GM12878 (cell line): ENCODE results near the gene GNAT1. TPM values are rescaled to one million over a fixed set of nuclear protein-coding genes. Genes with fewer than 3 reads are reported as not detected.

Experiments
- ATAC-seq: fragments of 200-7000 bp; cut with Tn5 transposase; 3 replicates; pipeline ENCODE4 v1.9.1; 2020; ENCODE audit warnings: mild to moderate bottlenecking, moderate library complexity
- BruUV-seq: library from RNA; stranded (reverse); fragments of 400-500 nt; replicated peaks from 2 replicates; lab custom pipeline; 2021; lab: Mats Ljungman, UMichigan
- CTCF ChIA-PET: fragments of 300-600 bp; sonication (Branson Sonifier 250); formaldehyde crosslinking; extraction: SDS; loops from one replicate; lab custom pipeline; 2021; ENCODE audit warnings: inconsistent platforms; lab: Yijun Ruan, JAX
- POLR2A ChIA-PET: fragments of 350-600 bp; formaldehyde crosslinking; extraction: SDS; loops from one replicate; lab custom pipeline; 2021; ENCODE audit warnings: inconsistent platforms; lab: Charles Lee
- RAD21 ChIA-PET: fragments of 300-600 bp; sonication (Branson Sonifier 250); formaldehyde crosslinking; loops from one replicate; lab custom pipeline; 2023; ENCODE audit warnings: antibody characterized with exemption; ENCODE audit not compliant: unreplicated experiment; lab: Charles Lee
- SMC1A ChIA-PET: fragments of 300-600 bp; sonication (Branson Sonifier 250); formaldehyde crosslinking; loops from one replicate; lab custom pipeline; 2023; ENCODE audit not compliant: unreplicated experiment, uncharacterized antibody; lab: Charles Lee
- DNase-seq: peaks from one replicate; pipeline ENCODE4 v3.0.0-alpha.2; 2011; ENCODE audit warnings: low read depth, low spot score
- FAIRE-seq: peaks from 3 replicates; lab custom pipeline; 2011; peaks lifted over from hg19 to GRCh38; lab: Jason Lieb, UNC
- H2AFZ ChIP-seq: 2 replicates; pipeline ENCODE4 v1.6.0; 2011; ENCODE audit warnings: low read depth, low read length, control low read depth; ENCODE audit not compliant: control insufficient read depth
- H3K27ac ChIP-seq: 2 replicates; pipeline ENCODE4 v1.5.1; 2011; ENCODE audit warnings: control low read depth; ENCODE audit not compliant: control insufficient read depth, insufficient read depth
- H3K27me3 ChIP-seq, 2 experiments: replicated peaks in 1 of 2; 2 replicates each; pipeline versions ENCODE4 v1.6.0 to v1.6.1; 2011; ENCODE audit warnings: low read length in 1 of 2; ENCODE audit not compliant: control insufficient read depth in 2 of 2, insufficient read depth in 2 of 2
- H3K36me3 ChIP-seq, 2 experiments: 2 replicates each; pipeline ENCODE4 v1.5.1; 2011; ENCODE audit warnings: low read length in 1 of 2; ENCODE audit not compliant: control insufficient read depth in 2 of 2, insufficient read depth in 2 of 2
- H3K4me1 ChIP-seq: 2 replicates; pipeline ENCODE4 v1.6.1; 2011; ENCODE audit warnings: mild to moderate bottlenecking, low read length, moderate library complexity, mixed read lengths; ENCODE audit not compliant: control insufficient read depth, insufficient read depth
- H3K4me2 ChIP-seq: 2 replicates; pipeline ENCODE4 v1.6.0; 2011; ENCODE audit warnings: control low read depth; ENCODE audit not compliant: control insufficient read depth, insufficient read depth
- H3K4me3 ChIP-seq: fragments of 200-600 bp; sonication (generic); 2 replicates; pipeline ENCODE4 v1.5.1; 2016
- H3K79me2 ChIP-seq: 2 replicates; pipeline ENCODE4 v1.6.0; 2011; ENCODE audit warnings: low read length; ENCODE audit not compliant: control insufficient read depth, insufficient read depth
- H3K9ac ChIP-seq: 2 replicates; pipeline ENCODE4 v1.8.0; 2011; ENCODE audit warnings: low read length, control low read depth, mixed read lengths; ENCODE audit not compliant: control insufficient read depth, insufficient read depth
- H3K9me3 ChIP-seq: replicated peaks from 3 replicates; pipeline ENCODE4 v1.5.1; 2011; ENCODE audit warnings: mild to moderate bottlenecking, low read length; ENCODE audit not compliant: control insufficient read depth, insufficient read depth
- H4K20me1 ChIP-seq: 2 replicates; pipeline ENCODE4 v1.6.0; 2011; ENCODE audit not compliant: control insufficient read depth, insufficient read depth
- ATF3 ChIP-seq: IDR thresholded peaks from 2 replicates; pipeline ENCODE4 v1.6.1; 2011; ENCODE audit warnings: low read depth, mild to moderate bottlenecking, low read length, moderate library complexity, borderline replicate concordance; ENCODE audit errors: extremely low read depth
- ETV6 ChIP-seq, 2 experiments: fragments of 450-650 bp in 1 of 2; IDR thresholded peaks in 1 of 2; conservative IDR thresholded peaks in 1 of 2; 2 replicates each; pipeline ENCODE4 v1.6.1; 2014; ENCODE audit warnings: antibody characterized with exemption in 1 of 2, borderline replicate concordance in 1 of 2, low read depth in 1 of 2, mild to moderate bottlenecking in 1 of 2, moderate library complexity in 1 of 2
- NBN ChIP-seq: fragments of 450-650 bp; IDR thresholded peaks from 2 replicates; pipeline ENCODE4 v1.6.1; 2016
- SPI1 ChIP-seq: IDR thresholded peaks from 2 replicates; pipeline ENCODE4 v1.6.1; 2011; ENCODE audit warnings: low read depth, mild to moderate bottlenecking, low read length, moderate library complexity, borderline replicate concordance; ENCODE audit not compliant: insufficient read depth
- WGBS: methylation state at CpG from one replicate; pipeline ENCODE4 v1.1.6; 2016; ENCODE audit warnings: low lambda C conversion rate; ENCODE audit not compliant: insufficient replicate concordance, insufficient coverage; ENCODE audit errors: missing lambda C conversion rate; 5-methylcytosine and 5-hydroxymethylcytosine counted together
- in situ Hi-C: fragments of 300-500 bp; cut with MboI; formaldehyde crosslinking; loops from 9 replicates; pipeline ENCODE4 v1.14.3; 2018; ENCODE audit warnings: mixed read lengths
- intact Hi-C: fragments of 100-400 bp; cut with micrococcal nuclease; formaldehyde crosslinking; loops from one replicate; pipeline ENCODE4 v1.14.2; 2022; ENCODE audit not compliant: unreplicated experiment
- polyA plus RNA-seq, 11 experiments: library from polyadenylated mRNA; depleted of rRNA in 4 of 11; unstranded in 6 of 11; stranded (reverse) in 5 of 11; fragments of >200 nt; fragmentation: Nextera tagmentation in 4 of 11; fragmentation: Illumina TruSeq in 1 of 11; extraction: Ambion mirVana in 4 of 11; extraction: Trizol in 1 of 11; gene quantifications; 1 replicate in 1 of 11; 2 replicates in 10 of 11; pipeline versions ENCODE4 v1.2.1 to v1.2.3, GENCODE V29; 2011 to 2016; ENCODE audit warnings: inconsistent platforms in 2 of 11, missing spikeins in 2 of 11, low read depth in 1 of 11
- total RNA-seq, 4 experiments: library from RNA; depleted of rRNA in 3 of 4; stranded (reverse); fragments of >200 nt in 3 of 4; fragmentation: Illumina TruSeq in 1 of 4; extraction: Trizol in 1 of 4; gene quantifications; 2 replicates each; pipeline versions ENCODE4 v1.2.1 to v1.2.3, GENCODE V29; 2013 to 2021
- TF ChIP-seq, protein P1 (sequence below): IDR thresholded peaks from 2 replicates; pipeline ENCODE4 v1.6.1; 2012; ENCODE audit warnings: low read length, inconsistent platforms

The GNAT1 gene
- total and polyA plus RNA-seq, 10 of the 15 experiments (the other 5 are each of a cell fraction or from before 2014, with no cell fraction given), result not detected

- ChIA-PET POLR2A (no interaction called here), RAD21 (no interaction called here), SMC1A (no interaction called here), CTCF (no interaction called here)
- ATAC-seq (no peak), DNase-seq (no peak), FAIRE-seq (no peak)
- 22% methylated on average over 11 of the region's 18 CpGs for WGBS
- TF ChIP-seq, protein P1, sequence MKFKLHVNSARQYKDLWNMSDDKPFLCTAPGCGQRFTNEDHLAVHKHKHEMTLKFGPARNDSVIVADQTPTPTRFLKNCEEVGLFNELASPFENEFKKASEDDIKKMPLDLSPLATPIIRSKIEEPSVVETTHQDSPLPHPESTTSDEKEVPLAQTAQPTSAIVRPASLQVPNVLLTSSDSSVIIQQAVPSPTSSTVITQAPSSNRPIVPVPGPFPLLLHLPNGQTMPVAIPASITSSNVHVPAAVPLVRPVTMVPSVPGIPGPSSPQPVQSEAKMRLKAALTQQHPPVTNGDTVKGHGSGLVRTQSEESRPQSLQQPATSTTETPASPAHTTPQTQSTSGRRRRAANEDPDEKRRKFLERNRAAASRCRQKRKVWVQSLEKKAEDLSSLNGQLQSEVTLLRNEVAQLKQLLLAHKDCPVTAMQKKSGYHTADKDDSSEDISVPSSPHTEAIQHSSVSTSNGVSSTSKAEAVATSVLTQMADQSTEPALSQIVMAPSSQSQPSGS, result no peak
- no peak for TF ChIP-seq SPI1
- no peak for TF ChIP-seq NBN
- TF ChIP-seq ETV6 (conservative IDR thresholded peaks at IDR 0.05 in 1 of 2, IDR thresholded peaks at IDR 0.05 in 1 of 2; ENCODE audit: borderline replicate concordance in 1 of 2, low read depth in 1 of 2), result no peak
- TF ChIP-seq ATF3, result no peak
- BruUV-seq, result no TSS peak
- no peak overlapping the region for H2AFZ ChIP-seq
- no peaks in the 10 kb centered on the region; the same call in 1 of the 2 replicates for H3K4me1 ChIP-seq
- no peak overlapping the region for H3K27ac ChIP-seq
- H3K4me3 ChIP-seq, result no peak overlapping the region
- in situ Hi-C loops (no loop called here), intact Hi-C loops (no loop called here)
- H4K20me1 ChIP-seq, result no peaks in the 10 kb centered on the region
- H3K9ac ChIP-seq, result no peak overlapping the region
- H3K4me2 ChIP-seq, result no peak overlapping the region
- H3K27me3 ChIP-seq, result peaks cover 7 to 12% of the 10 kb centered on the region in 2 experiments
- no peaks in the 10 kb centered on the region for H3K9me3 ChIP-seq
- no peaks in the 10 kb centered on the region for H3K36me3 ChIP-seq
- no peaks in the 10 kb centered on the region for H3K79me2 ChIP-seq
Measured at GRCh38 chr3:50150863-50151686, 40.3 kb upstream of the GNAT1 start.
